GM21529 (cell line): Measurements from ENCODE around the gene UNC45A.

Experiments used
- ATAC-seq: cut with Tn5 transposase; IDR thresholded peaks from one replicate; pipeline ENCODE4 v1.9.1; 2021; ENCODE audit not compliant: unreplicated experiment

The UNC45A gene

GRCh38 chr15:90959028-90959595 is 24.0 kb downstream of the UNC45A start:
- ATAC-seq, result no peak

- no peak for ATAC-seq
Measured at GRCh38 chr15:90959894-90960293, 24.8 kb downstream of the UNC45A start.

GRCh38 chr15:90960298-90961091 is 25.4 kb downstream of the UNC45A start:
- no peak for ATAC-seq

- ATAC-seq, result no peak
Measured at GRCh38 chr15:90962021-90962420, 26.9 kb downstream of the UNC45A start.

GRCh38 chr15:90966262-90966661 is 31.2 kb downstream of the UNC45A start:
- no peak for ATAC-seq

- no peak for ATAC-seq
Measured at GRCh38 chr15:90967206-90967605, 32.1 kb downstream of the UNC45A start.

- ATAC-seq, result no peak
Measured at GRCh38 chr15:90968434-90968833, 33.3 kb downstream of the UNC45A start.

- no peak for ATAC-seq
Measured at GRCh38 chr15:90970274-90970673, 35.2 kb downstream of the UNC45A start.

- ATAC-seq, result no peak
Measured at GRCh38 chr15:90972133-90972532, 37.0 kb downstream of the UNC45A start.

GRCh38 chr15:90974216-90974615 is 39.1 kb downstream of the UNC45A start:
- ATAC-seq, result no peak

- no peak for ATAC-seq
Measured at GRCh38 chr15:90979582-90979981, 44.5 kb downstream of the UNC45A start.

GRCh38 chr15:90981681-90982080 is 46.6 kb downstream of the UNC45A start:
- ATAC-seq, result peak; percentile 81

GRCh38 chr15:90982135-90982534 is 47.0 kb downstream of the UNC45A start:
- peak; percentile 51 for ATAC-seq

- ATAC-seq, result peak; percentile 61
Measured at GRCh38 chr15:90986790-90987507, 51.9 kb downstream of the UNC45A start.

- no peak for ATAC-seq
Measured at GRCh38 chr15:90987561-90988141, 52.6 kb downstream of the UNC45A start.

- no peak for ATAC-seq
Measured at GRCh38 chr15:90988296-90988695, 53.2 kb downstream of the UNC45A start.

- no peak for ATAC-seq
Measured at GRCh38 chr15:90989040-90989768, 54.1 kb downstream of the UNC45A start.

- ATAC-seq, result no peak
Measured at GRCh38 chr15:90990446-90990845, 55.4 kb downstream of the UNC45A start.

GRCh38 chr15:90991587-90992285 is 56.7 kb downstream of the UNC45A start:
- ATAC-seq, result no peak

GRCh38 chr15:90994059-90994416 is 59.0 kb downstream of the UNC45A start:
- peak; percentile 13 for ATAC-seq
